Measurements from ENCODE around the gene ARHGAP30.
"Not testable (repeated sequence)": the region's sequence is repeated elsewhere in the genome, so short reads cannot be mapped to it uniquely, and the experiment has no call there.

The ARHGAP30 gene

GRCh38 chr1:161019751-161020495, 49.8 kb downstream of the ARHGAP30 start:
- in situ Hi-C loops (cut with MboI; ENCODE audit: low pct_unique_long_range_greater_than_20kb, low sequenced_read_pairs, unreplicated experiment) = no loop called here
- no peak for TF ChIP-seq CTCF (IDR thresholded peaks at IDR 0.05; ENCODE audit: extremely low read depth, insufficient read depth, missing control alignments)
- DNase-seq (ENCODE audit: low spot score) = no peak

GRCh38 chr1:161019111-161019660, 50.5 kb downstream of the ARHGAP30 start:
- in situ Hi-C loops (cut with MboI; ENCODE audit: low pct_unique_long_range_greater_than_20kb, low sequenced_read_pairs, unreplicated experiment); DNase-seq (ENCODE audit: low spot score): not testable (repeated sequence)

GRCh38 chr1:161018631-161018930, 51.1 kb downstream of the ARHGAP30 start:
- TF ChIP-seq CTCF (IDR thresholded peaks at IDR 0.05; ENCODE audit: extremely low read depth, insufficient read depth, missing control alignments) = no peak
- in situ Hi-C loops (cut with MboI; ENCODE audit: low pct_unique_long_range_greater_than_20kb, low sequenced_read_pairs, unreplicated experiment) = no loop called here
- DNase-seq (ENCODE audit: low spot score) = no peak

- in situ Hi-C loops (cut with MboI; ENCODE audit: low pct_unique_long_range_greater_than_20kb, low sequenced_read_pairs, unreplicated experiment) = no loop called here
- DNase-seq (ENCODE audit: low spot score) = no peak
- TF ChIP-seq CTCF (IDR thresholded peaks at IDR 0.05; ENCODE audit: extremely low read depth, insufficient read depth, missing control alignments) = no peak
These were observed 51.7 kb downstream of the ARHGAP30 start for GRCh38 chr1:161017756-161018630.

GRCh38 chr1:161017181-161017580, 52.5 kb downstream of the ARHGAP30 start:
- in situ Hi-C loops (cut with MboI; ENCODE audit: low pct_unique_long_range_greater_than_20kb, low sequenced_read_pairs, unreplicated experiment); DNase-seq (ENCODE audit: low spot score): not testable (repeated sequence)

GRCh38 chr1:161016683-161017082, 53.0 kb downstream of the ARHGAP30 start:
- in situ Hi-C loops (cut with MboI; ENCODE audit: low pct_unique_long_range_greater_than_20kb, low sequenced_read_pairs, unreplicated experiment); DNase-seq (ENCODE audit: low spot score): not testable (repeated sequence)

GRCh38 chr1:161013488-161014230, 56.0 kb downstream of the ARHGAP30 start:
- peak; percentile 80 for DNase-seq (ENCODE audit: low spot score)
- in situ Hi-C loops (cut with MboI; ENCODE audit: low pct_unique_long_range_greater_than_20kb, low sequenced_read_pairs, unreplicated experiment) = no loop called here
- no peak for TF ChIP-seq CTCF (IDR thresholded peaks at IDR 0.05; ENCODE audit: extremely low read depth, insufficient read depth, missing control alignments)

GRCh38 chr1:161013131-161013487, 56.6 kb downstream of the ARHGAP30 start:
- in situ Hi-C loops (cut with MboI; ENCODE audit: low pct_unique_long_range_greater_than_20kb, low sequenced_read_pairs, unreplicated experiment) = no loop called here
- DNase-seq (ENCODE audit: low spot score) = no peak

More at GRCh38 chr1:161013131-161013487, 56.6 kb downstream of the ARHGAP30 start:
- no peak for TF ChIP-seq CTCF (IDR thresholded peaks at IDR 0.05; ENCODE audit: extremely low read depth, insufficient read depth, missing control alignments)

Measured in GM13977 (cell line).